SK-MEL-5 (cell line): ENCODE measurements around the gene SHANK2. TPM values are rescaled to one million over a fixed set of nuclear protein-coding genes. Genes with fewer than 3 reads are reported as not detected.
"Not testable (repeated sequence)": the region's sequence is repeated elsewhere in the genome, so short reads cannot be mapped to it uniquely, and the experiment has no call there.

ENCODE experiments used
- DNase-seq: peaks from one replicate; pipeline ENCODE4 v3.0.0-alpha.2; 2016; ENCODE audit warnings: low read depth, low spot score
- in situ Hi-C: cut with HindIII; loops from 2 replicates; pipeline ENCODE4 v1.10.0; 2016; ENCODE audit warnings: low sequenced_read_pairs, high pct_unique_total_duplicates, low pct_unique_long_range_greater_than_20kb
- total RNA-seq: library from RNA; depleted of rRNA; stranded (reverse); fragments of >200 nt; shearing (Covaris generic); gene quantifications from 2 replicates; pipeline ENCODE4 v1.2.3, GENCODE V29; 2014

Gene SHANK2
- total RNA-seq, 1 experiment from 2014 or later = 0.13 TPM

- DNase-seq = no peak
- in situ Hi-C loops = no loop called here
These were observed 16.7 kb downstream of the SHANK2 start for GRCh38 chr11:71235719-71236118.

GRCh38 chr11:71233896-71234852 lies 18.2 kb downstream of the SHANK2 start:
- DNase-seq, in situ Hi-C loops: not testable (repeated sequence)

- in situ Hi-C loops = no loop called here
- DNase-seq = no peak
These were observed 20.0 kb downstream of the SHANK2 start for GRCh38 chr11:71232364-71232763.

- in situ Hi-C loops = no loop called here
- no peak for DNase-seq
These were observed 23.4 kb downstream of the SHANK2 start for GRCh38 chr11:71228961-71229360.

GRCh38 chr11:71227058-71227659 lies 25.2 kb downstream of the SHANK2 start:
- in situ Hi-C loops = no loop called here
- no peak for DNase-seq

GRCh38 chr11:71223671-71224660 lies 28.4 kb downstream of the SHANK2 start:
- in situ Hi-C loops = no loop called here
- DNase-seq = no peak

- in situ Hi-C loops = no loop called here
These were observed 29.3 kb downstream of the SHANK2 start for GRCh38 chr11:71223081-71223405.

GRCh38 chr11:71222318-71223080 lies 29.9 kb downstream of the SHANK2 start:
- no peak for DNase-seq
- in situ Hi-C loops = no loop called here

More at GRCh38 chr11:71223081-71223405, 29.3 kb downstream of the SHANK2 start:
- DNase-seq = no peak

- no peak for DNase-seq
- in situ Hi-C loops = no loop called here
These were observed 30.6 kb downstream of the SHANK2 start for GRCh38 chr11:71221821-71222220.

GRCh38 chr11:71221201-71221600 lies 31.2 kb downstream of the SHANK2 start:
- in situ Hi-C loops = no loop called here
- no peak for DNase-seq

- no peak for DNase-seq
- in situ Hi-C loops = loop anchor here (10.0 kb wide), 1 partner anchor 86 kb away; no protein-coding TSS in a partner anchor
These were observed 33.4 kb downstream of the SHANK2 start for GRCh38 chr11:71218789-71219499.

- in situ Hi-C loops = loop anchor here (10.0 kb wide), 1 partner anchor 89 kb away; no protein-coding TSS in a partner anchor
- no peak for DNase-seq
These were observed 36.9 kb downstream of the SHANK2 start for GRCh38 chr11:71215425-71215965.

GRCh38 chr11:71214553-71215424 lies 37.6 kb downstream of the SHANK2 start:
- in situ Hi-C loops = loop anchor here (10.0 kb wide), 1 partner anchor 90 kb away; no protein-coding TSS in a partner anchor
- no peak for DNase-seq

GRCh38 chr11:71213696-71214552 lies 38.5 kb downstream of the SHANK2 start:
- DNase-seq = no peak
- in situ Hi-C loops = loop anchor here (10.0 kb wide), 1 partner anchor 91 kb away; no protein-coding TSS in a partner anchor
